ENCODE results near the gene DSCAM. TPM values are rescaled to one million over a fixed set of nuclear protein-coding genes. Genes with fewer than 3 reads are reported as not detected.
"Not testable (repeated sequence)": the region's sequence is repeated elsewhere in the genome, so short reads cannot be mapped to it uniquely, and the experiment has no call there.

The DSCAM gene
- polyA plus RNA-seq, 4 donors = 0.06 to 0.13 (median 0.11) TPM

- DNase-seq (ENCODE audit: low read depth in 4 of 4, low spot score in 3 of 4) = no peak
Observed at GRCh38 chr21:40215941-40216340, 631.0 kb downstream of the DSCAM start.

DNA sequence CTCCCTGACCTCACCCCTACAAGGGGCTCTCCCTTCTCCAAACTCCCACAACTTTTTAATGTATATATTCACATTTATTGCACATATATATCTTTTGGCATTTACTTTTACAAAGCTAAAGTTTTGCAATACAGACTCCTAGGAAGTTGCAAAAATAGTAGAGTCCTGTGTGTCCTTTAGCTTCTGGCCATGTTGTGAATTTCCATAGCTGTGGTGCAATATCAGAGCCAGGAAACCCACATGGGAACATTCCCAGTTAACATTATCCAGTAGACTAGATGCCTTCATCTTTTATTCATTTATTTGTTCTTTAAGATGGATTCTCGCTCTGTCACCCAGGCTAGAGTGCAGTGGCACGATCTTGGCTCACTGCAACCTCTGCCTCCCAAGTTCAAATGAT, 636.7 kb downstream of the DSCAM start:
- DNase-seq (ENCODE audit: low read depth in 4 of 4, low spot score in 3 of 4) = no peak

- no peak for DNase-seq (ENCODE audit: low read depth in 4 of 4, low spot score in 3 of 4)
Observed at GRCh38 chr21:40208948-40209345, 638.0 kb downstream of the DSCAM start.

DNA sequence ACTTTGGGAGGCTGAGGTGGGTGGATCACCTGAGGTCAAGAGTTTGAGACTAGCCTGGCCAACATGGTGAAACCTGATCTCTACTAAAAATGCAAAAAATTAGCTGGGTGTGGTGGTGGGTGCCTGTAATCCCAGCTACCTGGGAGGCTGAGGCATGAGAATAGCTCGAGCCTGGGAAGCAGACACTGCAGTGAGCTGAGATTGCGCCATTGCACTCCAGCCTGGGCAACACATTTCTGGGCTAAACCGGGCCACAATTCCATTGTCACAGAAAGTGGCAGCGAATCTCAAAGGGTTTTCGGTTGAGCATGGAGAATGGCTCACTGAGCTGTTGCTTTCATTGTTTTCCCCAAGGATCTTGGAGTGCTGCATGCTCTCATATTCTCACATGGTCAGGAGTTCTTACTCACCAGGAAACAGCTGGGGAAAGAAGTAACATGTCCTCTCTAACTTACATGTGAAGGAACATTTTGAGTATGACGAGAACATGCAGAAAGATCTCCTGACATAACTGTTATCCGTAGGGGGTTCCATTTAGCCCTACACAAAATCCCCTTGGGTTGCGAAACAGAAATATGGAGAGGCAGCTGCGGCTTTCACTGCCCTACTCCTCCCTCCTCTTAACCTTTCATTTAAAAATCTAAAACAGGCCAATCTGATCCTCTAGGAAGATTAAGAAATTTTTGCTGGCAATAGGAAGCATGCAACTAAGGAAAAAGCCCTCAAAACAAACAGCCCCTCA, 638.6 kb downstream of the DSCAM start:
- DNase-seq (ENCODE audit: low read depth in 4 of 4, low spot score in 3 of 4) = no peak

DNA sequence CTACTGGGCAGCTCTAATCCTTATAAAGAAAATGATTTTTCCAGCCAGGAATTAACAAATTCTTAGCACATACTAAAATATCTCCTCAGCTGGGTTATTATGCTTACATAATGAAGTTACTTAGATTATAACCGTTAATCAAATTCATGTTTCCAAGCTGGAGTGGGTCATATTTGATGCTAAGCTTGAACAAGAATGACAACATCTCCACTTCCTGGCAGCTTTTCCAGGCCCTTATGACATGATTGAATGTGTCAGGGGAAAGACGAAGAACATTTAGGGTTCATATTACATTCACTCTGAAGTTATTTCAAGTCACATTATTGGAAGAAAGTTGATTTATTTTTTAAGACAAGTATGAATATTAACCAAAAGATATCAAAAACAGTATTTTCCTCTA, 646.0 kb downstream of the DSCAM start:
- DNase-seq (ENCODE audit: low read depth in 4 of 4, low spot score in 3 of 4) = no peak

DNA sequence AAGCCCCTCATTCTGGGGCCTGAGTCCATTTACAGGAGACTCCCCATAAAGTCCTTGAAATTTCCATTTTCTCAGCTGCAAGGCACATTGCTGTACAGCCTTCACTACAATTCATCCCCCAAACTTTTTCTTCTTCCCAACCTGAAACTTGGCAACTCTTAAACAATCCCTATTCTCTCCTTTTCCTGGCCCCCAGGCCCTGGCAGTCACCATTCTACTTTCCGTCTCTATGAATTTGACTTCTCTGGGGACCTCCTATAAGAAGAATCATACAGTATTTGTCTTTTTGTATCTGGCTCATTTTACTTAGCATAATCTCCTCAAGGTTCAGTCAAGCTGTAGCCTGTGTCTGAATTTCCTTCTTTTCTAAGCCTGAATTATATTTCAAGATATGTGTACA, 646.8 kb downstream of the DSCAM start:
- no peak for DNase-seq (ENCODE audit: low read depth in 4 of 4, low spot score in 3 of 4)

DNA sequence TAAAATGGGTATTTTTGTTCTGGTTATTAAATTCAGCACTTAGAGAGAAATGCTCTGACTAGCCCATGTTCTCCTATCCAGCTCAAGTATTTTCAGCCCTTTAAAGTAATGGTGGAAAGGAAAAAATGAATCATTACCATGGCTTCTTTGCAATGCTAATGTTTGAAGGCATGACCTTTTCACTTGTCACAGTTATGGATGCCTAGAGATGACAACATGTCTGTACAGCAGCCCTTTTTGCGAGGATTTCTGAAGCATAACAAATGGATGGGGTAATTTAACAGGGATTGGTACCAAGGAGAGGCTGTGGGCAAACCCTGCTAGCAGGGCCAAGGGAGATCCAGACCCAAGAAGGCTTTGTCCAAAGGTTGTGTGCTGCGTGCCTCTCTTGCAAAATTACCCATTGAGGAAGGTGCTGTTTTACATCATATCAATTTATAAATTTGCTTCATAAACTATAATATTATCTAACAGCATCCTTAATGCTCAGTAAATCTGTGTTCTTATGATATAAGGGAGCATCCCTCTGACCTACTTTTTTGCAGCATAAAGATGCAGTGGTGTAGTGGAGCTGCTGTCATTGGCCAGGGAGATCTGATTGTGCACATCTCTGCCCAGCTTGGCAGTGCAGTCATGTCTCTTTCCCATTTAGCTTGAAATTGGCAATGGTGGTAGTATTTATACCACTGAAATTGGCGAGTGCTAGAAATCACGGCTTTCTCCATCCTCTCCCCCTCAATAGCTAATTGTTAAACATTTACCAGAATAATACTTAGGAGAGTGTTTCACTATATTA, 652.6 kb downstream of the DSCAM start:
- DNase-seq (ENCODE audit: low read depth in 4 of 4, low spot score in 3 of 4) = no peak

DNA sequence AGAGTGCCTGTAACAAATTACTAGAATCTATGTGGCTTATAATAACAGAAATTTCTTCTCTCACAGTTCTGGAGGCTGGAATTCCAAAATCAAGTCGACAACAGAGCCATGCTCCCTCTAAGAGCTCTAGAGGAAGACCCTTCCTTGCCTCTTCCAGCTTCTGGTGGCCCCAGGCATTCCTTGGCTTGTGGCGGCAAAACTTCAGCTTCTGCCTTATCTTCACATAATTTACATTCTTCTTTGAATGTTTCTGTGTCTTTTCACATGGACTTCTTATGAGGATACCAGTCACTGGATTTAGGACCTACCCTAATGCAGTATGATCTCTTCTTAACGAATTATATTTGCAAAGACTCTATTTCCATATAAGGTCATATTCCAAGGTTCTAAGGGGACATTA, 655.3 kb downstream of the DSCAM start:
- DNase-seq (ENCODE audit: low read depth in 4 of 4, low spot score in 3 of 4) = no peak

- DNase-seq (ENCODE audit: low read depth in 4 of 4, low spot score in 3 of 4) = no peak
Observed at GRCh38 chr21:40191196-40191595, 655.8 kb downstream of the DSCAM start.

DNA sequence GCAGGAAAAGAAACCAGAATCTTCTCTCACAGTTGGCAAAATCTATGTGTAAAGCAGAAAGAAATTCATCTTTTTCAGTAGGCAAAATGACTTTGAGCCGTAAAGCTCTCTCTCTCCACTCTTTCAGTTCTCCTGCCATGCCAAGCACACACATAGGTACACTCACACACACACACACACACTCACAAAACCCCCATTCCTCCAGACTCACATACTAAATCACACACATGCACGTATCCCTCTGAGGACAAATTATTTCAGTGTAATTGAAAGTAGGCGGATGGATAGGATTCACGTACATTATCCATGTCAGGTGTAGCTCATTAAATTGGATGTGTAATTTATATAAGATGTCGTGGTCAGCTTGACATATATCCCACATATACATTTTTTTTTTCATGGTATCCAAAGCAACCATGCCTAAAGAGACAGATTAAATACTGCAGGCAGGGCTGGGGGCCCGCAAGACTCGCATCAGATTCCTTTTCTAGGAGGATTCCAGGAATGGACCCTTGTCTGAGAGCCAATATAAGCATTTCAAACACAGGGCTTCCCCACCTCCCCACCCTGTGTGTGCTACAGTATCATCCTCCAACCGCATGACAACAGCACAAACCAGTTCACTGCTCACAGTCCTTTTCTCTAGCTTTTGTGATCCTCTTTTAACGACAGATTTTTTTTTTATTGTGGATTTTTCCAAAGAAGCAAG, 658.9 kb downstream of the DSCAM start:
- no peak for DNase-seq (ENCODE audit: low read depth in 4 of 4, low spot score in 3 of 4)

GRCh38 chr21:40187244-40187643, 659.7 kb downstream of the DSCAM start:
- DNase-seq (ENCODE audit: low read depth in 4 of 4, low spot score in 3 of 4) = no peak

DNA sequence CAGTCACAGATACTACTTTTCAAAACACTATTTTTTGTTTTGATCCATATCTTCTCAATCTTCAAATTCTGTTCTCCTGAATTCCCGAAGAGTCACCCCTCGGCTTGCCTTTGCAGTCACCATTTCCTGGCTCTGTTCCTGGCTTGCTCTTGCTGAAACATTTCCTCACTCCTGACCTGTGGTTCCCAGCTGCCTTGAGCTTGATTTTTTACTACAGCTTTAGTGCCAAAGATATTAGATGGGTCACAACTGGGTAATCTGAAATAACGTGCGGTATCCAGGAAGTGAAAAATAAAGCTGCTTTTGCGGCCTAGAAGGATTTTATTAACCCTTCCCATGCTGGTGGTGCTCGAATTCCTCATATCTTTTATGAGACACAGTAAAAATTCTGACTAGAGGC, 660.9 kb downstream of the DSCAM start:
- peak; percentile 39 to 69 (median 53) for DNase-seq (ENCODE audit: low read depth in 4 of 4, low spot score in 3 of 4)

DNA sequence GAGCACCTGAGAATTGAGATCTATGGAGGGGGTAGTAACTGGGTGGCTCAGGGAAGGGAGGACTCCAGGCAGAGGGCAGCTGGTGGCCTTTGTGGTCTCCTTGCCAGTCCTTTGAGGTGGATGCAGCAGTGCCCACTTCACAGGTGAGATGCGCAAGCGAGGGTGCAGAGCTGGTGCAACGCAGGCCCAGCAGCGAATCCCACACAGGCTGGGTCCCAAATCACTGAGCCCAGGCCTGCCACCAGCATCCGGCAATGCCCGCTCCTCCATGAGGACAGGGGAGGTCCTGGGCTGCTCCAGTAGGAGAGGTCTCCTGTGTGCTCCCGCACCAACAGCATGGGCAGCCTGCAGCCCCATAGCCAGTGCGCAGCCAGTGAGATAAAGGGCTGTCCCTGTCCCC, 661.8 kb downstream of the DSCAM start:
- no peak for DNase-seq (ENCODE audit: low read depth in 4 of 4, low spot score in 3 of 4)

DNA sequence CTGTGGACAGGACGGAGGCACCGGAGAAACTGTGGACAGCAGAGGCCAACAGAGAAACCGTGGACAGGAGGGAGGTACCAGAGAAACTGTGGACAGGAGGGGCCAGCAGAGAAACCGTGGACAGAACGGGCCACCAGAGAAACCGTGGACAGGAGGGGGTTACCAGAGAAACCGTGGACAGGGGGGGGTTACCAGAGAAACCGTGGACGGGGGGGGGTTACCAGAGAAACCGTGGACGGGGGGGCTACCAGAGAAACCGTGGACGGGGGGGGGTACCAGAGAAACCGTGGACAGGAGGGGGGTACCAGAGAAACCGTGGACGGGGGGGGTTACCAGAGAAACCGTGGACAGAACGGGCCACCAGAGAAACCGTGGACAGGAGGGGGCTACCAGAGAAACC, 664.5 kb downstream of the DSCAM start:
- DNase-seq (ENCODE audit: low read depth in 4 of 4, low spot score in 3 of 4) = not testable (repeated sequence)

- peak in 1 of 4 donors; percentile 19 for DNase-seq (ENCODE audit: low read depth in 4 of 4, low spot score in 3 of 4)
Observed at GRCh38 chr21:40179166-40179565, 667.8 kb downstream of the DSCAM start.

GRCh38 chr21:40178726-40179125, 668.2 kb downstream of the DSCAM start:
- DNase-seq (ENCODE audit: low read depth in 4 of 4, low spot score in 3 of 4) = no peak

- DNase-seq (ENCODE audit: low read depth in 4 of 4, low spot score in 3 of 4) = no peak
Observed at GRCh38 chr21:40177979-40178378, 669.0 kb downstream of the DSCAM start.

DNA sequence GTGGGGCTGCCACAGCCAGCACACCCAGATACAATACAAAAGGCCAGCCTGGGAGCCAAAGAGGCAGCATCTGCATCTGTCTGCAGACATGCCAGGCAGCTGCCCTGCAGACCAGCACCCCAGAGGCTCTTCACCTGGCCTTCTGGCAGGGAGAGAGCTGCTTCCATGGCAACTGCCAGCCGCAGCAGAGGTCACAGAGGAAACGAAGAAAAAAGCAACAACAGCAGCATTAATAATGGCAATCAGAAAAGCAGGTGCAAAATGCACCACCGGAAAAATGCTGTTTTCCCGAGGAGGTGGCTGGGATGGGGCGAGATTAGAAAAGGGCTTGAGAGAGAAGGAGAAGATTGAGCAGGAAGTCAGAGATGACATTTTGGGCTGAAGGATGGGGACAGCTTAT, 670.2 kb downstream of the DSCAM start:
- DNase-seq (ENCODE audit: low read depth in 4 of 4, low spot score in 3 of 4) = no peak

DNA sequence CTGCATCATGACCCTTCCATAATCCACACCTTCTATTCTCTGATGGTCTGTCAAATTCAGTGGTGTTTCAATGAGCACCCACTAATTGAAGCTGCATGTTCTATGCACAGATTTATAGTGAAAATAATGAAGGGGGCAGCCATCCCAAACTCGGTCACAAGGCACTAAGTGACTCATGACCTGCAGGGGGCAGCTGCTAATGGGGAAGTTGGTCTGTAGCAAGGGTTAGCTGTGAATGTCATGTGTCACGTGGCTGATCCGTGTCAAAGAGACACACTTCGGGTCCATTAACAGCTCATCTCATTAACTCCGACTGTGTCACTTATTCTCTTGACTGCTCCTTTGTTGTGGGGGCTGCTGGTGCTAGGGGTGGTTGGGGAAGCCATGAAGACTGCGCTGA, 673.1 kb downstream of the DSCAM start:
- DNase-seq (ENCODE audit: low read depth in 4 of 4, low spot score in 3 of 4) = no peak

DNA sequence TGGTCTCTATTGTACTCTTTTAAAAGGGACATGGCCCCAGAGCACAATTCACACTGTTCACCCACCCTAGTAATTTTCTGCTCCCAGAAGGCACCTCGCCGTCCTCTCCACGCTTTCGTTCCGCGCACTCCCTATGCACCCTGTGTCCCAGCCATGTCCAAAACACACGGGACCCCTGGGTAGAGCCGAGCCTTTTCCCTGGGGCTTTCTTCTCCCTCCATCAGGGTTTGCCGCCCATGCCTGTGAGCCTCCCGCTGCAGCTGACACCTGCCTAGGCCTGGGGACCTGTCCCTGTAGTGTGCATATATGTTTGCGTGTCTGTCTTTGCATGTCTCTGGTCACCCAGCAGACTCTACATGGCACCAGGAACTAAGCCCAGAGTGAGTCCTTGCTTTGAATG, 677.0 kb downstream of the DSCAM start:
- no peak for DNase-seq (ENCODE audit: low read depth in 4 of 4, low spot score in 3 of 4)

- no peak for DNase-seq (ENCODE audit: low read depth in 4 of 4, low spot score in 3 of 4)
Observed at GRCh38 chr21:40166291-40166843, 680.6 kb downstream of the DSCAM start.
